IMR-90 (cell line): ENCODE data around the gene CERS4. TPM values are rescaled to one million over a fixed set of nuclear protein-coding genes. Genes with fewer than 3 reads are reported as not detected.

Experiments
- ATAC-seq: fragments of 200-7000 bp; cut with Tn5 transposase; 2 replicates; pipeline ENCODE4 v1.9.1; 2020; ENCODE audit warnings: low read depth, mild to moderate bottlenecking, moderate library complexity
- BruUV-seq: library from RNA; stranded (reverse); fragments of 400-500 nt; replicated peaks from 2 replicates; lab custom pipeline; 2021; lab: Mats Ljungman, UMichigan
- CTCF ChIA-PET: fragments of 300-600 bp; formaldehyde crosslinking; extraction: SDS; loops from one replicate; lab custom pipeline; 2021; ENCODE audit warnings: antibody characterized with exemption; lab: Yijun Ruan, JAX
- POLR2A ChIA-PET: fragments of 300-600 bp; sonication (Branson Sonifier 250); formaldehyde crosslinking; loops from one replicate; lab custom pipeline; 2022; ENCODE audit warnings: antibody characterized with exemption; ENCODE audit not compliant: unreplicated experiment; lab: Charles Lee
- DNase-seq: peaks from one replicate; pipeline ENCODE4 v3.0.0; 2013
- H2AFZ ChIP-seq: replicated peaks from 2 replicates; pipeline ENCODE3; 2013; ENCODE audit warnings: low read length, mild to moderate bottlenecking; ENCODE audit not compliant: poor library complexity
- H2AK5ac ChIP-seq: 2 replicates; pipeline ENCODE4 v1.6.1; 2013; ENCODE audit warnings: low read depth, low read length, inconsistent platforms
- H2AK9ac ChIP-seq: replicated peaks from 2 replicates; pipeline ENCODE3; 2013; ENCODE audit warnings: mild to moderate bottlenecking, low read depth, low read length, moderate library complexity; ENCODE audit not compliant: poor library complexity
- H2BK120ac ChIP-seq: 2 replicates; pipeline ENCODE4 v1.6.1; 2013; ENCODE audit warnings: low read depth, low read length, inconsistent platforms
- H2BK15ac ChIP-seq: 3 replicates; pipeline ENCODE4 v1.6.1; 2013; ENCODE audit warnings: low read depth, low read length, inconsistent platforms
- H2BK20ac ChIP-seq: 2 replicates; pipeline ENCODE4 v1.6.1; 2013; ENCODE audit warnings: low read depth, mild to moderate bottlenecking, inconsistent platforms, low read length, moderate library complexity
- H2BK5ac ChIP-seq: 2 replicates; pipeline ENCODE4 v1.6.1; 2013; ENCODE audit warnings: mild to moderate bottlenecking, low read depth, low read length, inconsistent platforms; ENCODE audit not compliant: poor library complexity, severe bottlenecking
- H3K14ac ChIP-seq: replicated peaks from 2 replicates; pipeline ENCODE4 v1.6.1; 2013; ENCODE audit warnings: low read depth, low read length, inconsistent platforms
- H3K18ac ChIP-seq: 2 replicates; pipeline ENCODE4 v1.6.1; 2013; ENCODE audit warnings: low read depth, low read length, control low read depth
- H3K23ac ChIP-seq: 2 replicates; pipeline ENCODE4 v1.6.1; 2013; ENCODE audit warnings: low read depth, low read length, inconsistent platforms
- H3K27ac ChIP-seq: 2 replicates; pipeline ENCODE4 v1.5.1; 2013; ENCODE audit warnings: mild to moderate bottlenecking, control low read depth, low read length; ENCODE audit not compliant: insufficient read depth
- H3K27me3 ChIP-seq: 2 replicates; pipeline ENCODE4 v1.6.1; 2013; ENCODE audit warnings: low read length; ENCODE audit not compliant: control insufficient read depth, insufficient read depth
- H3K36me3 ChIP-seq: 2 replicates; pipeline ENCODE4 v1.6.1; 2013; ENCODE audit warnings: low read length, mixed read lengths; ENCODE audit not compliant: control insufficient read depth, insufficient read depth
- H3K4ac ChIP-seq: 2 replicates; pipeline ENCODE4 v1.6.1; 2013; ENCODE audit warnings: low read depth, low read length, inconsistent platforms
- H3K4me1 ChIP-seq: 2 replicates; pipeline ENCODE4 v1.6.1; 2013; ENCODE audit warnings: low read length, mixed read lengths; ENCODE audit not compliant: control insufficient read depth, insufficient read depth
- H3K4me2 ChIP-seq: 2 replicates; pipeline ENCODE4 v1.6.1; 2013; ENCODE audit warnings: low read depth, mild to moderate bottlenecking, control low read depth, low read length, moderate library complexity
- H3K4me3 ChIP-seq: 2 replicates; pipeline ENCODE4 v1.5.1; 2013; ENCODE audit warnings: low read depth, mild to moderate bottlenecking, control low read depth, low read length, moderate library complexity; ENCODE audit not compliant: insufficient read depth
- H3K56ac ChIP-seq: 2 replicates; pipeline ENCODE4 v1.6.1; 2013; ENCODE audit warnings: low read length, inconsistent platforms; ENCODE audit not compliant: insufficient read depth; ENCODE audit errors: extremely low read depth
- H3K79me1 ChIP-seq, 2 experiments: 2 replicates each; pipeline ENCODE4 v1.6.1; 2013; ENCODE audit warnings: low read length in 2 of 2, inconsistent platforms in 1 of 2, low read depth in 1 of 2
- H3K9ac ChIP-seq: 2 replicates; pipeline ENCODE4 v1.6.1; 2013; ENCODE audit warnings: low read depth, low read length, control low read depth
- H3K9me1 ChIP-seq: 2 replicates; pipeline ENCODE4 v1.6.1; 2013; ENCODE audit warnings: low read length, inconsistent platforms; ENCODE audit not compliant: insufficient read depth
- H3K9me3 ChIP-seq: 2 replicates; pipeline ENCODE4 v1.6.1; 2013; ENCODE audit warnings: low read length; ENCODE audit not compliant: control insufficient read depth, insufficient read depth
- H4K20me1 ChIP-seq: 2 replicates; pipeline ENCODE4 v1.6.1; 2013; ENCODE audit warnings: low read length, inconsistent platforms; ENCODE audit not compliant: insufficient read depth
- H4K5ac ChIP-seq: 2 replicates; pipeline ENCODE4 v1.6.1; 2013; ENCODE audit warnings: mild to moderate bottlenecking, low read depth, low read length, control low read depth
- H4K8ac ChIP-seq, 2 experiments: 2 replicates each; pipeline ENCODE4 v1.6.1; 2013; ENCODE audit warnings: low read depth in 2 of 2, low read length in 2 of 2, control low read depth in 1 of 2, inconsistent platforms in 1 of 2
- H4K91ac ChIP-seq: 2 replicates; pipeline ENCODE4 v1.6.1; 2013; ENCODE audit warnings: low read depth, low read length, inconsistent platforms; ENCODE audit not compliant: insufficient read depth
- CEBPB ChIP-seq: IDR thresholded peaks from 2 replicates; pipeline ENCODE4 v1.6.1; 2012; ENCODE audit warnings: low read depth, low read length, improper control_type of control experiment
- CHD1 ChIP-seq: IDR thresholded peaks from 2 replicates; pipeline ENCODE4 v1.6.1; 2012; ENCODE audit warnings: low read depth, low read length, improper control_type of control experiment
- CTCF ChIP-seq: conservative IDR thresholded peaks from 2 replicates; pipeline ENCODE4 v1.5.1; 2012; ENCODE audit warnings: mild to moderate bottlenecking, low read depth, low read length, improper control_type of control experiment
- MAFK ChIP-seq: IDR thresholded peaks from 2 replicates; pipeline ENCODE4 v1.6.1; 2012; ENCODE audit warnings: low read depth, low read length, improper control_type of control experiment
- POLR2A ChIP-seq: IDR thresholded peaks from 2 replicates; pipeline ENCODE4 v1.6.1; 2012; ENCODE audit warnings: mild to moderate bottlenecking, low read depth, low read length
- WGBS, 2 experiments: methylation state at CpG; one replicate each; pipeline versions ENCODE4 v1.1.5 to v1.1.7; 2013; ENCODE audit warnings: missing lambda C conversion rate in 2 of 2; ENCODE audit not compliant: insufficient read length in 1 of 2; ENCODE audit errors: extremely low coverage in 2 of 2; 5-methylcytosine and 5-hydroxymethylcytosine counted together
- dilution Hi-C: fragments of 300-500 bp; cut with HindIII; formaldehyde crosslinking; loops from one replicate; pipeline ENCODE4 v1.14.3; 2018; ENCODE audit warnings: low sequenced_read_pairs; ENCODE audit not compliant: unreplicated experiment
- in situ Hi-C: fragments of 300-500 bp; cut with MboI; formaldehyde crosslinking; loops from 3 replicates; pipeline ENCODE4 v1.14.3; 2019; ENCODE audit warnings: low sequenced_read_pairs, inconsistent platforms, mixed read lengths
- intact Hi-C: fragments of 100-400 bp; cut with micrococcal nuclease; formaldehyde crosslinking; loops from 2 replicates; pipeline ENCODE4 v1.10.0; 2022
- polyA plus RNA-seq, 3 experiments: library from polyadenylated mRNA; depleted of rRNA; stranded (reverse); fragments of >200 nt; gene quantifications; 2 replicates each; pipeline ENCODE4 v1.2.3, GENCODE V29; 2012; ENCODE audit warnings: low replicate concordance in 1 of 3
- total RNA-seq: library from RNA; depleted of rRNA; stranded (reverse); fragments of >200 nt; gene quantifications from 2 replicates; pipeline ENCODE4 v1.2.3, GENCODE V29; 2012
- TF ChIP-seq, protein P1 (sequence below): fragments of 150-350 bp; IDR thresholded peaks from 2 replicates; pipeline ENCODE4 v1.6.1; 2017; ENCODE audit warnings: mild to moderate bottlenecking, antibody characterized with exemption, low read length, low read depth
- TF ChIP-seq, protein P2 (sequence below): fragments of 150-350 bp; IDR thresholded peaks from 2 replicates; pipeline ENCODE4 v1.6.1; 2016; ENCODE audit warnings: low read depth, mild to moderate bottlenecking, low read length, moderate library complexity, borderline replicate concordance

Gene CERS4
- total and polyA plus RNA-seq, 2 of the 4 experiments (the other 2 are of a cell fraction), result 3.2 to 5.7 TPM

- no peak overlapping the region for H2AK5ac ChIP-seq
- no peak overlapping the region for H3K27ac ChIP-seq
- H2BK5ac ChIP-seq, result no peak overlapping the region
- no peak overlapping the region for H2BK15ac ChIP-seq
- intact Hi-C loops, result no loop called here
- 52% methylated on average over 2 of the region's 10 CpGs; no CpG with 5 or more reads in 1 of the 2 experiments for WGBS, 2 experiments
- dilution Hi-C loops, result no loop called here
- no peak overlapping the region for H3K23ac ChIP-seq
- H3K56ac ChIP-seq, result no peak overlapping the region
- no peaks in the 10 kb centered on the region for H4K20me1 ChIP-seq
- no peaks in the 10 kb centered on the region for H3K9me1 ChIP-seq
- H3K9ac ChIP-seq, result no peak overlapping the region
- H4K5ac ChIP-seq, result no peak overlapping the region
- H3K18ac ChIP-seq, result no peak overlapping the region
- no peak overlapping the region for H2AK9ac ChIP-seq
- H3K4me3 ChIP-seq, result no peak overlapping the region
- no peaks in the 10 kb centered on the region for H3K9me3 ChIP-seq
- DNase-seq (no peak), ATAC-seq (no peak)
- no TSS peak for BruUV-seq
- no peak overlapping the region for H2AFZ ChIP-seq
- in situ Hi-C loops, result no loop called here
- no peak overlapping the region for H4K91ac ChIP-seq
- no peaks in the 10 kb centered on the region for H3K79me1 ChIP-seq
- no peaks in the 10 kb centered on the region for H3K36me3 ChIP-seq
- H3K14ac ChIP-seq, result no peak overlapping the region
- no peaks in the 10 kb centered on the region for H3K27me3 ChIP-seq
- no peak overlapping the region for H4K8ac ChIP-seq
- TF ChIP-seq POLR2A (no peak), CTCF (no peak), MAFK (no peak), CHD1 (no peak), CEBPB (no peak)
- TF ChIP-seq, protein P1, sequence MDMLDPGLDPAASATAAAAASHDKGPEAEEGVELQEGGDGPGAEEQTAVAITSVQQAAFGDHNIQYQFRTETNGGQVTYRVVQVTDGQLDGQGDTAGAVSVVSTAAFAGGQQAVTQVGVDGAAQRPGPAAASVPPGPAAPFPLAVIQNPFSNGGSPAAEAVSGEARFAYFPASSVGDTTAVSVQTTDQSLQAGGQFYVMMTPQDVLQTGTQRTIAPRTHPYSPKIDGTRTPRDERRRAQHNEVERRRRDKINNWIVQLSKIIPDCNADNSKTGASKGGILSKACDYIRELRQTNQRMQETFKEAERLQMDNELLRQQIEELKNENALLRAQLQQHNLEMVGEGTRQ, result no peak
- TF ChIP-seq, protein P2, sequence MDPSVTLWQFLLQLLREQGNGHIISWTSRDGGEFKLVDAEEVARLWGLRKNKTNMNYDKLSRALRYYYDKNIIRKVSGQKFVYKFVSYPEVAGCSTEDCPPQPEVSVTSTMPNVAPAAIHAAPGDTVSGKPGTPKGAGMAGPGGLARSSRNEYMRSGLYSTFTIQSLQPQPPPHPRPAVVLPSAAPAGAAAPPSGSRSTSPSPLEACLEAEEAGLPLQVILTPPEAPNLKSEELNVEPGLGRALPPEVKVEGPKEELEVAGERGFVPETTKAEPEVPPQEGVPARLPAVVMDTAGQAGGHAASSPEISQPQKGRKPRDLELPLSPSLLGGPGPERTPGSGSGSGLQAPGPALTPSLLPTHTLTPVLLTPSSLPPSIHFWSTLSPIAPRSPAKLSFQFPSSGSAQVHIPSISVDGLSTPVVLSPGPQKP, result no peak
- POLR2A ChIA-PET, result no interaction called here
- H2BK120ac ChIP-seq, result no peak overlapping the region
- CTCF ChIA-PET, result no interaction called here
- H2BK20ac ChIP-seq, result no peak overlapping the region
- H3K4me1 ChIP-seq, result peaks cover 2% of the 10 kb centered on the region; the same call in 1 of the 2 replicates
- H3K4ac ChIP-seq, result no peak overlapping the region
- H3K4me2 ChIP-seq, result no peak overlapping the region
These were observed 12.8 kb upstream of the CERS4 start for GRCh38 chr19:8196271-8196927.
